Head of caudate nucleus (tissue), 42 donors: ENCODE data around the gene ADD2.

Source experiments
- DNase-seq, 42 donors: peaks; one replicate each; pipeline versions ENCODE4 v3.0.0 to v3.0.0-alpha.2; 2020 to 2021; ENCODE audit warnings: mixed read lengths in 7 of 42
- intact Hi-C: fragments of 100-400 bp; cut with DNase I; formaldehyde crosslinking; loops from one replicate; pipeline ENCODE4 v1.15.0; 2022

The ADD2 gene

GRCh38 chr2:70789304-70790135 lies 21.5 kb upstream of the ADD2 start:
- DNase-seq = peak; percentile 67 to 92 (median 80)
- intact Hi-C loops = loop anchor here (5.0 to 10.0 kb wide), 2 partner anchors 85 to 158 kb away; no protein-coding TSS in a partner anchor

- DNase-seq = peak; percentile 39 to 85 (median 70)
- intact Hi-C loops = loop anchor here (2.0 to 5.0 kb wide), 2 partner anchors 131 to 162 kb away; no protein-coding TSS in a partner anchor
Observed at GRCh38 chr2:70785137-70785911, 17.3 kb upstream of the ADD2 start.

DNA sequence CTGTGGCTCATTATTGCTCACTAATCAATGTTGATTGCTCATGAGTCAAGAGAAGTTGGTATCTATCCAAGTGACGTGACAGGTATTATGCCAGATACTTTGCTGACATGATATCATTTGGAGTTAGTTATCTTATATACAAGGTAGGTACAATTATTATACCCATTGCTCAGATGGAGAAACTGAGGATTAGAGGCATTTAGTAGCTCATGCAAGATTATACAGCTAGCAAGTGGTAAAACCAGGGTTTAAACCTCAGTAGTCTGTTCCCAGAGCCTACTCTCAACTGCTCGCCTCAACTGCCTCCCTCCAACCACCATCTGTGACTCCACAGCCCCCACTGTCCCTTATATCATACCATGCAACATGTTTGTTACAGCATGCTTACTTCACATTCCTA lies 16.3 kb upstream of the ADD2 start:
- intact Hi-C loops = loop anchor here (2.0 kb wide), 1 partner anchor 130 kb away; no protein-coding TSS in a partner anchor
- no peak for DNase-seq

GRCh38 chr2:70779911-70780545 lies 12.0 kb upstream of the ADD2 start:
- intact Hi-C loops = no loop called here
- DNase-seq = no peak

DNA sequence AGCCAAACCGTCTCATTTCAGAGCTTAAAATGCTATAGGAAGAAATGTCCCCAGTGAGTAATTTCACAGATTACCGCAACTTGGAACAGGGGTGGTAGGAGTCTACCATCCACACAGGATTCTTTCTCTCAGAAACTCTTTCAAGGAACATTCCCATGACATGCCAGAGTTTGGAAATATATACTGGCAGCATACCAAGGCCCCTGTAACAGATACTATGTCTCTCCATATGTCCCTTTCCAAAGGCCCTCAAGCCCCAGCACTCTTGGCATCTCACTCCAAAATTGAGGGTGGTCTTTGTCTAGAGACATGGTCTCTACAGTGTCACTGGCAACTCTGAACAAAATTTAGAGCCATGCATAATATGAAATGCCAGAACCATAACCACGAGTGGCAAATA lies 11.5 kb upstream of the ADD2 start:
- intact Hi-C loops = no loop called here
- DNase-seq = no peak

- intact Hi-C loops = no loop called here
- DNase-seq = no peak
Observed at GRCh38 chr2:70778676-70779075, 10.7 kb upstream of the ADD2 start.

GRCh38 chr2:70777450-70777849 lies 9.4 kb upstream of the ADD2 start:
- DNase-seq = no peak
- intact Hi-C loops = no loop called here

DNA sequence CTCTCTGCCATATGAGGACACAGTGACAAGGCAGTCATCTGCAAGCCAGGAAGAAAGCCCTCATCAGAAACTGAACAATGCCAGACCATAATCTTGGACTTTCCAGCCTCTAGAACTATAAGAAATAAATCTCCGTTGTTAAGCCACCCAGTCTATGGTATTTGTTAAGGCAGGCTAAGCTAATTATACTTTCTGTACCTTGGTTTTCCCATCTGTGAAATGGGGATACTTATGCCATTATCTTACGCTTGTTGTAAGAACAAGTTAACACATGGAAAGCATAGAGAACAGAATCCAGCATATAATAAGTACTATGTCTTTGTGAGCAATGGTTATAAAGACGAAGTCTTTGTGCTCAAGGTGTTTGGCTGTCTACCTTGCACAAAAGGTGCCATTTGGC lies 8.3 kb upstream of the ADD2 start:
- DNase-seq = no peak
- intact Hi-C loops = no loop called here

DNA sequence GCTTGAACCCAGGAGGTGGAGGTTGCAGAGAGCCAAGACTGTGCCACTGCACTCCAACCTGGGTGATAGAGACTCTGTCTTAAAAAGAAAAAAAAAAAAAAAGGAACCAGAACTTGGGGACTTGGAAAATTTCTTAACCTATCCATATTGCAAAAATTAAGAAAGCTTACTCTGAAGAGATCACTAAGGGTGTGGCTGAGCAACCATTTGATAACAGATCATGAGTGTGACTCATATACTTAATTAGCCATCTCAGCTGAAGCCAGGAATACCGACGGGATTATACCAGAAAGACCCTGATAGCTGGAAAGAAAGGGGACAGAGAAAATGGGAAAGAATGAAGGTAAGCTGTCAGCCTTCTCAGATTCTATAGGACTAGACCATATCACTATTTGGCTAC lies 7.1 kb upstream of the ADD2 start:
- DNase-seq = no peak

DNA sequence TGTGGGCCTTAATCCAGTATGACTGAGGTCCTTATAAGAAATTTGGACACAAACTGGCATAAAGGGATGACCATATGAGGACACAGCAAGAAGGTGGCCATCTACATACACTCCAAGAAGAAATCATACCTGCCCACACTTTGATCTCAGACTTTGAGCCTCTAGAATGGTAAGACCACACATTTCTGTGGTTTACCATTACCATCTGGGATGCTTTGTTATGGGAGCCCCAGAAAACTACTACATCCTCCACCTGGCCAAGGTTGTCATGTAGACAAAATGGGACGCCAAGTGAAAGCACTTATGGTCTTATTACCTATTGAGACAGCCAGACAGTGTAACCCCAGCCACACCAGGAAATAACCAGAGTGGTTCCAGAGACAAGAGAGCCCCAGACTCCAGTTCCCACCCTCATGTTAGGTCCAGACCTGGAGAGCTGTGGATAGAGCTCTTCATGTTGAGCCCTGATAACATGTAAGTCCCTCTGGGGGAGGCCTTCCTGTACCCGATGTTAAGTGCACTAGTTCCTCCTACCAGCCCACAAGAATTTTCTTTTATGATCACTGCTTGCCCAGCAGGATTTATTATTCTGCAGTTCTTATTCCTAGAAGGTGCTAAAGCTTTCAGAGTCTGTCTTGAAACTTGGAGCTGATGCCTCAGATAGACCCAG lies 4.6 kb upstream of the ADD2 start:
- DNase-seq = no peak
- intact Hi-C loops = no loop called here

More for the DNA sequence above, 7.1 kb upstream of the ADD2 start:
- intact Hi-C loops = no loop called here

DNA sequence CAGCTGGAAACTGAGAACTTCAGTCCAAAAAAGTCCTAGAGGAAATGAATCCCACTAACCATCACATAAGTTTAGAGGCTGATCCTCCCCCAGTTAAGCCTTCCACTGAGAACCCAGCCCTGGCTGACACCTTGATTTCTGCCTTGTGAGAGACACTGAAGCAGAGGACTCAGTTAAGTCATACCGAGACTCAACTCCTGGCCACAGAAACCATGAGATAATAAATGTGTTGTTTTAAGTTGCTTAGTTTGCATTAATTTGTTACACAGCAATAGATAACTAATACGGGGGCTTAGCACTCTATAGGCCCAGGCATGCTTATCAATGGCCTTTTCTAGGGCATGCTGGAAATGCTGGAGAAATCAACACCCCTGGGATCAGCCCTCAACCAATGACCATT lies 3.4 kb upstream of the ADD2 start:
- intact Hi-C loops = no loop called here
- DNase-seq = no peak

DNA sequence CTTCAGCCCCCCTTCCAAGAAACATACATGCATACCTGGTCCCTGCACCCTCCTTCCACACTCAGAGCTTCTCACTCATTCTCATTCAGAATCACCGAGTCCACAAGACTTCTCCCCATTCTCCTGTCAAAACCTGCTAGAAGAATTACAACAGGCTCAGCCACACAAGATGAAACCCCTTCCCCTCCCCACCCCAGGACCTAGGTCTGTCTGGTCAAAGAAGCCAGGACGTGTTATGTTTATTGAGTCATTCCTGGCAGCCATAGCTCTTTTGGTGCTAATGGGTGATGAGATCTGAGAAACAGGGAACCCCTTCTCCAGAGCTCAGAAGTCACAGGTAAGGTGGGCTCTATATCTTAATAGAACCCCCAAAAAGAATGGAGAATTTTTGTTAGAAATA lies 1.4 kb upstream of the ADD2 start:
- intact Hi-C loops = no loop called here
- no peak for DNase-seq

DNA sequence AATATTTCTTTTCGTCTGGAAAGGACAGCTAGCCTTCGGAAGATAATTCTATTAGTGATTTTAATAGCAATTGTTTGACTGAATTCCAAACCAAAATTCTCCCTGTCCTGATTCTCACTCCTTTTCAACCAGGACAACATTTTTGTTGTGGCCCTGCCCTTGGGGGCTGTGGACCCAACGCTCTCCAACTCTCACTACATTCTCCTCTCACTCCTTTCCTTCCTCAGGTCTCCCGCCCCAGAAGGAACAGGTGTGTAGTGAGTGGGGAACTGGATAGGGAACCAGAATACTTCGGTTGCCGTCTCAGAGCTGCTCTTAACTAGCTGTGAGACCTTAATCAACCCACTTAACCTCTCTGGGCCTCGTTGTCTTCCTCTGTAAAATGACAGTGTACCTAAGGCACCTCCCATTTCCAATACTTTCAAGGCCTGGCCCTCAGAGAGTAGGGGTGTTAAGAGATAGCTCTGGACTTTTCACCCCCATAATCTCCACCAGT lies 638 bp upstream of the ADD2 start:
- intact Hi-C loops = no loop called here
- no peak for DNase-seq

DNA sequence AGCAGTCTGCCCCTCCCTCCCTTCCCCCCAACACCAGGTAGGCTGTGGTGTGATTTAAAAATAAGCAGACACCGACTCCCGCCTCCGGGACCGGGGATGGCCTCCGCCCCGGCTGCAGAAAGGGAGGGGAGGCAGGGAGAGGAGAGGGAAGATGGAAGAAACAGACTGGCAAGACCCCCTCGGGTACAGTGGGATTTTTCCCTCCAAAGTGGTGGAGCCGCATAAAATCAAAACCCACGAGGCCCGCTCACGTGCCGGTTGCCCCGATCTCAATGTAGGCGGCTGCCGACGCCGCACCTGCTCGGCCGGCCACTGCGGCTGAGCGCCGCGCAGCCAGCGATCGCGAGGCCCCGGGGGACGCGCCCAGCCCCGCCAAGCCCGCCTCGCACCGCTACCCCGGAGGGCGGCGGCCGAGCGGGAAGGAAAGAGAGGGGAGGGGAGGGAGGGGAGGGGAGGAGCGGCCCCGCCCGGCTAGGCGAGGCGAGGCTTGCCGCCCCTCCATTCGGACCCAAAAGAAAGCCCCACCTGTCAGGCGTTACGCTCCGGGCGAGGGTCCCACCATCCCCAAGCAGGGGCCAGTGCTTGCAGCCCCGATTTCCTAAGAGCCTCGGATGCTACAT lies 811 bp downstream of the ADD2 start:
- intact Hi-C loops = no loop called here
- DNase-seq = peak in 40 of 42 donors; percentile 14 to 76 (median 43)

GRCh38 chr2:70766357-70767078 lies 1.5 kb downstream of the ADD2 start:
- no peak for DNase-seq
- intact Hi-C loops = no loop called here

GRCh38 chr2:70765507-70765906 lies 2.5 kb downstream of the ADD2 start:
- intact Hi-C loops = no loop called here
- DNase-seq = no peak

DNA sequence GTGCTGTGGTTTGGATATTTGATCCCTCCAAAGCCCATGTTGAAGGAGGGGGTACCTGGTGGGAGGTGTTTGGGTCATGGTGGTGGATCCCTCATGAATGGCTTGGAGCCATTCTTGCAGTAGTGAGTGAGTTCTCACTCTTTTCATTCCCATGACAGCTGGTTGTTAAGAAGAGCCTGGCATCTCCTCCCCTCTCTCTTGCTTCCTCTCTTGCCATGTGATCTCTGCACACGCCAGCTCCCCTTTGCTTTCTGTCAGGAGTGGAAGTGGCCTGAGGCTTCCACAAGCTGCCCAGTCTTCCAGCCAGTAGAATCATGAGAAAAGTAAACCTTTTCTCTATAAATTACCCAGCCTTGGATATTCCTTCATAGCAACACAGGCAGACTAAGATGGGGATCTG lies 8.6 kb downstream of the ADD2 start:
- intact Hi-C loops = no loop called here
- no peak for DNase-seq

DNA sequence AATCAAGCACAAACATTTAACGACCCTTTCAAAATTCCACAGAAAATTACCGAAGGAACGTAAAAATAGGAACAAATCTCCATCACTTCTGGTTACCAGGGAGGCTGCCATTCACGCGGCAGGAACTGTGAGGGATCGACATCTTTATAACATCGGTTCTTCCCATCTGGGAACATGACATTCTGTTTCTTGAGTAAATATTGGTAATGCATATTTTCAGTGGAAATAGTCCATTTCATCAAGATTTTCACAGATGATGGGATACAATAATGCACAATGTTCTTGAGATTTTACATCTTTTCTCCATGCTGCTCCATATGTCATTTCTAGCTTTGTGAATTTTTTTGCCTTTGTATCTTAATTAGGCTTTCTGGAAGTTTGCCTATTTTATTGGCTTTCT lies 10.0 kb downstream of the ADD2 start:
- DNase-seq = no peak
- intact Hi-C loops = no loop called here
